Stimulated activated CD4-positive, alpha-beta T cell treated with anti-CD3 and anti-CD28 coated beads, Interleukin-2, amount 100 ng/mL, for 48 hours (primary cell): ENCODE measurements around the gene KIAA1217.

Experiments
- DNase-seq, 2 donors: peaks; one replicate each; pipeline ENCODE4 v3.0.0-alpha.2; 2020

The KIAA1217 gene

DNA sequence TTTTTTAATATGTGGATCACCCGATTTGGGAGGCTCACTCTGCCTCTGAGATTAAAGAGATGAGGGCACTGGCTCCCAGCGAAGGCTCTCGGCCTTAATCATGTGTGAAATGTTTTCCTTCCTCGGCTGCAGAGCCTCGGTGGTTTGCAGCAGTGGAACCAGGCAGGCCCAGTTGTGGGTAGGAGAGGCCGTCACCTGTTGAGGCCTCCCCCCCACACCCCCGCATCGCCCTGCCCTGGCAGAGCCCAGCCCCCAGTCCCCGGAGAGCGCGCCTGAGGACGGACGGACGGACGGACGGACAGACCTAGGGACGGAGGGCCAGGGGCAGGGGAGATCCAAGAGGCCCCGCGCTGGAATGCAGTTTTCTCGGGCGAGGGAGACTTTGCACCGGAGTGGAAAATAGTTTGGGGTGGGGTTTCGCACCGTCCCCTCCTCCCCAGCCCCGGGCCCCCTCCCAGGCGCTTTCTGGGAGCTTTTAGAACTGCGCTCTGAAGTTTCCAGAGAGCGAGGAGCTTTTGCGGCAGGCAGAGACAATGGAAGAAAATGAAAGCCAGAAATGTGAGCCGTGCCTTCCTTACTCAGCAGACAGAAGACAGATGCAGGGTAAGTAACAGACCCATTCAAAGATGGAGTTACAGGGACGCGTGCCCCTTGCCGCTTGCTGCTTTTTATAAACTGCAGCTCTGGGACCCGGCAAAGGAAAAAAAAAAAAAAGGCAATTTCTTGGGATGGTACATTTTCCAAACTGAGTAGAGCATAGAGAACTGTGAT lies at the start of gene KIAA1217:
Gene KIAA1217 (plus strand): TSS at position 478 of the 771 bp plus-strand sequence. CDS start 56 bp downstream, at position 534.
- DNase-seq: no peak

- DNase-seq: no peak
Observed at GRCh38 chr10:24162206-24162985, 46.5 kb upstream of the KIAA1217 start.

- no peak for DNase-seq
Observed at GRCh38 chr10:24163485-24163884, 45.5 kb upstream of the KIAA1217 start.

- DNase-seq: no peak
Observed at GRCh38 chr10:24168258-24169170, 40.4 kb upstream of the KIAA1217 start.

DNA sequence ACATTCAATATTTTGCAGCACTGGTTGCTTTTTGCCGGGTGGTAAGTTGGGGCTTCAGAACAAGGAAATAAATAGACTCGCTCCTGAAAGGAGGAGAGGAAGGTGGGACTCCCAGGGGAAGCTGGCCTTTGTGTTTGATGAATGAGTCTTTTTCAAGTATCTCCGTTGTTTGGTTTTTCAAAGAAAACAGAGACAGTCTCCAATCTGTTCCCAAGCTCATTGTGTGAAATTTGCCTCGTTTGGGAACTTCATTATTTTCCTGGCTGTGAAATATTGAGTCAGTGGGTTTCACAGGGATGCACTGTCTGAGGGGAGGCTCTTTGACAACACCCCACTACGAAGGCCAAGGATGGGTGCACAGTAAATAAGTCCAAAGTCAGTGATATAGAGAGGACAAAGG lies 38.7 kb upstream of the KIAA1217 start:
- DNase-seq: no peak

DNA sequence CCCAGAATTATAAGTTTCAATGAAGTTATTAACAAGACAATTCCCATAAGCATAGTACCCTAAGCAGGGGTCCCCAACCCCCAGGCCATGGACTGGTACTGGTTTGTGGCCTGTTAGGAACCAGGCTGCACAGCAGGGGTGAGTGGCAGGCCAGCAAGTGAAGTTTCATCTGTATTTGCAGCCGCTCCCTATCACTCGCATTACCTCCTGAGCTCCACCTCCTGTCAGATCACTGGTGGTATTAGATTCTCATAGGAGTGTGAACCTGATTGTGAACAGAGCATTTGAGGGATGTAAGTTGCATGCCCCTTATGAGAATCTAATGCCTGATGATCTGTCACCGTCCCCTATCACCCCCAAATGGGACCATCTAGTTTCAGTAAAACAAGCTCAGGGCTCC lies 36.0 kb upstream of the KIAA1217 start:
- no peak for DNase-seq

- DNase-seq: no peak
Observed at GRCh38 chr10:24174014-24174413, 34.9 kb upstream of the KIAA1217 start.

GRCh38 chr10:24176658-24177057 lies 32.3 kb upstream of the KIAA1217 start:
- DNase-seq: no peak

GRCh38 chr10:24177636-24178035 lies 31.3 kb upstream of the KIAA1217 start:
- DNase-seq: no peak

DNA sequence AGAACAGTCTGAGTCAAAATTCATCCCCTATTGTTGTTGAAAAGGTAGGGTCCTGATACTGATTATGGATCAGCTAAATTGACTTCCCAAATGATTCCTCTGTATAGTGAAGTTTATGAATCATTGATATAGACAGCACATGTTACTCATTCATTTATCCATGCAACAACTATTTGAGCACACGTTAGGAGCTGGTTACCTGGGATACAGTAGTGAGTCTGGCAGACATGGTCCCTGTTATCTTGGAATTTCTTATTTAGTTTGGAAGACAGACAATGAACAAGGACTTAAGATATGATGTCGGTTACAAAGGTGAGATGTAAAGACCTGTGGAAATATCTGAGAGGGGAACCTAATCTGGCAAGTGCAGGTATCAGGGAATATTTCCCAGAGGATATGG lies 28.0 kb upstream of the KIAA1217 start:
- no peak for DNase-seq

DNA sequence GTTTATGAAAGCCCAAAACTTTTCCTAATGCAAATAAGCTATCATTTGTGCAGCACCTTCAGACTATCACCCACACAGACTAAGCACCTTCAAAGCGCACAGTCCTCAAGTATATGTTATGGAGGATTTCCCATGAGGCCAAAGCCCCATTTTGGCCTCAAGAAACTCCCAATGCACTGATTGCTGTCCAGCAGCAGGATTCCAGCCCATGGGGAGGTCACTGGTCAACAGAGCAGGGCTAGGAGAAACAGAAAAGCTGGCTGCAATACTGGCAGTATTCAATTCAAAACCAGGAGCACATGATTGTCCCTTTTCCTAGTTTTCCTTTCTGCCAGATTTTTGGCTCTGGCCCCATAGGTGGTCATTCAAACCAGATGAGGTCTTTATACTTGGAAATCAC lies 24.5 kb upstream of the KIAA1217 start:
- no peak for DNase-seq

DNA sequence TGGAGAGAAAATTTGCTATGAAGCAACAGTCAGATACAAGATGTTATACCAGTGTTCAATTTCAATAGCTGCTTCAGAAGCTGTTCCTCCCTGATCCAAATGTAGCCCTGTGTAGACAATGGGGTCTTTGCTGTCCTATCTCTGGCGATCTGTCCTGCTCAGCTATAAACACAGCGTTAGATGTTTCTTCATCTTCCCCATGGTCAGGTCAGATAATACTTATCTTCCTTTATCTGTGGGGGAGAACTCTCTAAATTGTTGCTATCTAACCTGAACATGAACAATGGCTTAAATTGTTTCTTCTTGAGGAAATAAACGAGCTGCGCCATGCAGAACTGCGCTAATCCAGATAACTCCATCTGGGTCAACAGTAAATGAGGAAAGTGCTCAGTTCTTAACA lies 15.6 kb upstream of the KIAA1217 start:
- no peak for DNase-seq

- DNase-seq: no peak
Observed at GRCh38 chr10:24197263-24197662, 11.7 kb upstream of the KIAA1217 start.

- no peak for DNase-seq
Observed at GRCh38 chr10:24201503-24202180, 7.3 kb upstream of the KIAA1217 start.

DNA sequence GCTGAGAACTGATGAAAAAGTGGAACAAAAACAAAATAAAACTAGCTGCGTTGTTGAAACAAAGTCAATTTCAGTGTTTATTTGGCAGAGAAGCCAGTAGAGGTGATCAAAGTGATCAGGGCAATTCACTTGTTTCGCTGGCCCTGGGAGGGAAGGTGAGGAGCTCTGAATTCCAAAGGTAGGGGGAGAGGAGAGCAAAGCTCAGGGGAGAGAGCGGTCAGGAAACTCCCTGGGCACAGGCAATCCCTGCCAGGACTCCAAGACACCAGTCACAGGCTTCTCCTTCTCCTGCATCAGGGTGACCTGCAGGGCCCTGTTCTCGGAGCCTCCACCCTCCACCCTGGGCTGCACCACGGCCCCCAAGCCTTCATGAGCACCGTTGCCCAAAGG lies 6.8 kb upstream of the KIAA1217 start:
- DNase-seq: no peak

GRCh38 chr10:24205821-24206220 lies 3.1 kb upstream of the KIAA1217 start:
- no peak for DNase-seq

DNA sequence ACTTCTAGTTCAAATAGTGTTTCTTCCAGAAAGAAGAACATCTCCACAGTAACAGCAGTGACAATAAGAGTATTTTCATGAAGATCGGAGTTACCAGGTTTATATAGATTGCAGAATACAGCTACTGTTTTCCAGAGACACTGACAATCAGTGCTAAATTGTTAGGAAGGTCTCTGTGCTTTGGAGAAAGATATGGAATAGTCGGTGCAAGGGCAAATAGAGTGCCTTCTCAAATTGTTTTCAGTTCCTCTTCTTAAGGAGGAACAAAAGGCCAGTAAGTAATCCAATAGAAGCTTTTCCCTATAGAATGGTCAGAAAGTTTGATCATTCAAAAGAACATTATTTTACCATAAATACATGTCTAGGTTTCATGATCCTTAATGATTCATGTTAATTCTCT lies 2.6 kb upstream of the KIAA1217 start:
- DNase-seq: no peak

GRCh38 chr10:24206926-24207325 lies 2.0 kb upstream of the KIAA1217 start:
- no peak for DNase-seq

DNA sequence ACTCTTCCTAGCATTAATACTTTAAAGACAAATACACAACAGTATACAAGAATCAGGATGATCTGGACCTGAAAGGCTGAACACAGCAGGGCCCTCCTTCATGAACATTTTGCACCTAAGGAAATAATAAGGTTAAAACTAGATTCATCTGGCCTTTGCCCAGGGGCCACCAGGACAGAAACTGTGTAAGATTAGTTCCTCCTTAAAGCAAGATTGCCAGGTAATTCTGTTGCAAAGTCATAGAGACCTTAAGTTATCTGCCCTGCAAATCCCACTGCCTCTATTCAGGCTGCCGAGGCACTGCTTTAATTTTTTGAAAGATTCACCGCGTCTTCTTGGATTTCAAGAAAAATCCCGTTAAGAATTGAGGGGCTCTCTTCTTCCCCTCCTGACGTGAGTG lies 1.6 kb upstream of the KIAA1217 start:
- DNase-seq: no peak

DNA sequence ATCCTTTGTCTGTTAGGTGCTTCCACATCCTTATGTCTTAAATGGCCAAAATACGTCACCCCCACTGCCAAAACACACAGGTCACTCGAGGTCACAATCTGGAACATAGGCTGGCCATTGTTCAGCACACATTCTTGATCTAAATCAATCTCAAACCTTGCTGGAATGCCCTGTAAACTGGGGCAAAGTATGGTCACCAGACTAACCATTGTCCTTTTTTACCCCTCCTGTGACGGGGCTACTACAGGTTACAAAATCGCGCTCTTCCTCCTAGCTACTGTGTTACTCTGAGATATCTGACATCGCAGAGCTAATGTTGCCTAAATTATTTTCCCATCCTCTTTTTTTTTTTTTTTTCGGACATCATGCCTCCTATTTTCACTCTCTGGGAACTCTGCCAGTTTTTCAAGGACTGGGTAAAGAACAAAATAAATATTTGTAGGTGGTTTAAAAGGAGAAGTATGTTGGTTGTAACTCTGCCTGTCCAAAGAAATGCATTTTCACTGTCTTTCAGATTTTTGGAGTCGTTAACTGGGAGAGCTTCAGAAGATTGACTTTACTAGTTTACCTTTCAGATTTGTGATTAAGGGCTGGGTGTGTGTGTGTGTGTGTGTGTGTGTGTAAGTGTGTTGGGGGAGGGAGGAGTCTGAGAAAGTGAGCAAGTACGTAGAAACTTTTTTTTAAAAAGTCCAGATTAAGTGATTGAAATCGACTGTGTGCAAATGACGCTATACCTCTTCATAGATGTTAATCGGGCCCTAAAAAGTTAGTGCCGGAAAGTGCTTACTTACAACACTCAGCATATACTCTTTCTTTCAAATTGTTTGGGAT lies 942 bp upstream of the KIAA1217 start:
- no peak for DNase-seq

DNA sequence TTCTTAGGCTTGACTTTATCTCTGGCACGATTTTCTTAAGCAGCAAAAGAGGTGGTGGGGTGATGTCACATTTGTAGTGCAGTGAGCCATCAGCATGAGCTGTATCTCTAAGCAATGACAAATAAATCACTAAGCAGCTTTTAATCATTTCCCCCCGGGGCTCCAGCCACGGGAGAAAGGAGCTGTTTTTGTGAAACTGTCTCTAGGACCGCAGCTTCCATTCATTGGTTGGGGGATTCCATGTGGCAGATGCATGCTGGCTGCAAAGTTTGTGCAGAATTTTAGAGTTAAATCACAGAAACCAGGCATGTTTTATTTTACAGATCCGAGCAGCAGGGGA lies 464 bp downstream of the KIAA1217 start:
- DNase-seq: peak; percentile 26 to 28

- peak; percentile 23 to 39 for DNase-seq
Observed at GRCh38 chr10:24209946-24210491, 1.1 kb downstream of the KIAA1217 start.
